HFFc6 (cell line): ENCODE measurements around the gene TBC1D5. TPM values are rescaled to one million over a fixed set of nuclear protein-coding genes. Genes with fewer than 3 reads are reported as not detected.

Experiments
- DNase-seq: peaks from one replicate; pipeline ENCODE4 v3.0.0-alpha.2; 2018
- H3K27ac Mint-ChIP-seq: 2 replicates; pipeline ENCODE4 v1.8.0; 2020; ENCODE audit warnings: mild to moderate bottlenecking, mixed read lengths
- H3K27me3 Mint-ChIP-seq: 2 replicates; pipeline ENCODE4 v1.8.0; 2021; ENCODE audit warnings: mild to moderate bottlenecking, moderate library complexity, mixed read lengths; ENCODE audit not compliant: insufficient read depth
- H3K36me3 Mint-ChIP-seq: 2 replicates; pipeline ENCODE4 v1.8.0; 2021; ENCODE audit warnings: low read depth, mixed read lengths
- H3K4me1 Mint-ChIP-seq: 2 replicates; pipeline ENCODE4 v1.8.0; 2020; ENCODE audit warnings: low read depth, mixed read lengths
- H3K4me3 Mint-ChIP-seq: 2 replicates; pipeline ENCODE4 v1.8.0; 2020; ENCODE audit warnings: mild to moderate bottlenecking, moderate library complexity, mixed read lengths
- H3K9me3 Mint-ChIP-seq: 2 replicates; pipeline ENCODE4 v1.8.0; 2020; ENCODE audit warnings: mild to moderate bottlenecking, mixed read lengths
- CTCF ChIP-seq: fragments of 200-600 bp; sonication (generic); IDR thresholded peaks from 2 replicates; pipeline ENCODE4 v1.5.0; 2021; ENCODE audit warnings: antibody characterized with exemption, mild to moderate bottlenecking
- total RNA-seq, 6 experiments: library from RNA; stranded (reverse); fragmentation: NEBNext Ultra II Directional; extraction: Animal tissue kit (Norgen Biotek cat#: 25700); gene quantifications; 2 replicates in 1 of 6; 3 replicates in 5 of 6; pipeline ENCODE4 v1.2.3, GENCODE V29; 2021

TBC1D5 gene
- total RNA-seq, 6 experiments from 2014 or later, result 37.2 to 46.0 (median 40.1) TPM

- no peak for TF ChIP-seq CTCF
- Mint-ChIP-seq H3K36me3 (no peaks in the 10 kb centered on the region), H3K27ac (no peak overlapping the region), H3K27me3 (no peaks in the 10 kb centered on the region), H3K4me1 (peaks cover 11% of the 10 kb centered on the region), H3K4me3 (no peak overlapping the region), H3K9me3 (no peaks in the 10 kb centered on the region)
- DNase-seq, result no peak
Observed at GRCh38 chr3:17554078-17554477, 188.4 kb downstream of the TBC1D5 start.

- TF ChIP-seq CTCF, result no peak
- H3K4me3 Mint-ChIP-seq, result no peak overlapping the region
- H3K27me3 Mint-ChIP-seq, result no peaks in the 10 kb centered on the region
- no peaks in the 10 kb centered on the region for H3K9me3 Mint-ChIP-seq
- no peaks in the 10 kb centered on the region for H3K36me3 Mint-ChIP-seq
- H3K27ac Mint-ChIP-seq, result no peak overlapping the region
- DNase-seq, result no peak
- H3K4me1 Mint-ChIP-seq, result peaks cover 11% of the 10 kb centered on the region
Observed at GRCh38 chr3:17553080-17553479, 189.4 kb downstream of the TBC1D5 start.

- H3K4me1 Mint-ChIP-seq, result peaks cover 11% of the 10 kb centered on the region
- no peaks in the 10 kb centered on the region for H3K27me3 Mint-ChIP-seq
Observed at GRCh38 chr3:17552351-17552750, 190.1 kb downstream of the TBC1D5 start.

GRCh38 chr3:17551895-17552294 is 190.5 kb downstream of the TBC1D5 start:
- TF ChIP-seq CTCF, result no peak
- Mint-ChIP-seq H3K27ac (no peak overlapping the region), H3K27me3 (no peaks in the 10 kb centered on the region), H3K4me1 (peaks cover 11% of the 10 kb centered on the region), H3K36me3 (no peaks in the 10 kb centered on the region), H3K9me3 (no peaks in the 10 kb centered on the region), H3K4me3 (no peak overlapping the region)
- no peak for DNase-seq

More at GRCh38 chr3:17552351-17552750, 190.1 kb downstream of the TBC1D5 start:
- TF ChIP-seq CTCF, result no peak
- H3K9me3 Mint-ChIP-seq, result no peaks in the 10 kb centered on the region
- DNase-seq, result no peak
- H3K36me3 Mint-ChIP-seq, result no peaks in the 10 kb centered on the region
- no peak overlapping the region for H3K27ac Mint-ChIP-seq
- H3K4me3 Mint-ChIP-seq, result no peak overlapping the region

- Mint-ChIP-seq H3K9me3 (no peaks in the 10 kb centered on the region), H3K27ac (no peak overlapping the region), H3K27me3 (no peaks in the 10 kb centered on the region), H3K4me3 (no peak overlapping the region), H3K4me1 (peaks cover 11% of the 10 kb centered on the region), H3K36me3 (no peaks in the 10 kb centered on the region)
- no peak for TF ChIP-seq CTCF
- no peak for DNase-seq
Observed at GRCh38 chr3:17551333-17551732, 191.1 kb downstream of the TBC1D5 start.

- Mint-ChIP-seq H3K27me3 (no peaks in the 10 kb centered on the region), H3K4me1 (peaks cover 11% of the 10 kb centered on the region), H3K9me3 (no peaks in the 10 kb centered on the region), H3K27ac (no peak overlapping the region), H3K4me3 (no peak overlapping the region), H3K36me3 (no peaks in the 10 kb centered on the region)
- no peak for DNase-seq
- no peak for TF ChIP-seq CTCF
Observed at GRCh38 chr3:17550624-17551023, 191.8 kb downstream of the TBC1D5 start.
